Measurements from ENCODE around the gene CFAP161.

The CFAP161 gene

GRCh38 chr15:81185631-81186295 lies 51.7 kb downstream of the CFAP161 start:
- no peak for DNase-seq

- no peak for DNase-seq
Measured at GRCh38 chr15:81188354-81188753, 54.3 kb downstream of the CFAP161 start.

DNA sequence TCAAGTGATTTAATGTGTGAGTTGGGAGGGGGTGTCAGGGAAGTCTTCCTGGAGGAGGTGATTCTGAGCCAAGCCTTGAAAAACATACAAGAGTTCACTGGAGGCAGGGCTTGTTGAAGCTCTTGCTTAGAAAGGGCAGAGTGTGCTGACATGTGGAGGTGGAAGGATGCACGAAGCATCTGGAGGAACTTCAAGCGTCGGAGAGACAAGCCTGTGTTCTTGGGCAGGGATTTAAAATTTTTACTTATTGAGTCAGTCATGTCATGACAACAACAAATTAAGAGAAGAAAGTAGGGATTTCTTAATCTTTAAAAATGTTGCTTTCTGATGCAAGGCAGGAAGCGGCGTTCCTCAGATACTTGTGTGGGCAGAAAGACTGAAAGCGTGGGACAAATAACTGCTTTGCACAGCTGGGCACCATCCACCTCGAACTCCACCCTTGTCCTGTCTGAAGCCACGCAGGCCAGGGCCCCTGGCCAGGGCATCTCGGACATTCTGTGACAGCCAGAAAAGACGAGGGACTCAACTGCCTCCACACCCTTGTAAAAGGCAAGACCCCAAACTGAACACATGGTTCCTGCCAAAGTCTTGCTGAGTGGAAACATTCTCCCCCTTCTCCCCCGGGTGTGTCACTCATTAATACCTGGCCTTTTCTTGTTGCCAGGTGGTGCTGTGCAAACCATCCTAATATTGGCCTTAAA lies 55.7 kb downstream of the CFAP161 start:
- DNase-seq = no peak

DNA sequence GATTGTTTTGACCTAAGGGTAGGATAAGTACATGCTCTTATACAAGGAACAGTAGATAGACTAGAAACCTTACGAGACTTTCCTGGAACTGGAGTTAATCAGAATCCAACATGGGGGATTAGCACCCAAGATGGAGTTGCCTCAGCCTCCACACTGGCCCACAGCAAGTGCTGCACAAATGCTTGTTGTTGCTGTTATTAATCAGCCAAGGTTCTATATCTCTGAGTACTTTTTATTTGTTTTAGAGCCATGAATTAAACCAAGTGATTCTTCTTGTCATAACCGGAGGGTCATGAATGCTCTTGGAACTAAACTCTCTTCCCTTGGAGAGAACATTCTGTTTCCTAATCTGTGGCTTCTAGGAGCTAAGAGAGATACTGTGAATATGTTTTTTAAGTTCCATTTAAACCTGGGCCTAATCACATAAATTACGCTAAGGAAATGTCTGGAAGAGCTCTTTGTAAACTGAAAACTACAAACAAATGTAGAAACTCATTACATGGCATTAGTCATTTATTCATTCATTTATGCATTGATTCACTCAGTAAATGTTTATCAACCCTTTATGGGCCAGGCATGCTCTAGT lies 56.9 kb downstream of the CFAP161 start:
- DNase-seq = no peak

DNA sequence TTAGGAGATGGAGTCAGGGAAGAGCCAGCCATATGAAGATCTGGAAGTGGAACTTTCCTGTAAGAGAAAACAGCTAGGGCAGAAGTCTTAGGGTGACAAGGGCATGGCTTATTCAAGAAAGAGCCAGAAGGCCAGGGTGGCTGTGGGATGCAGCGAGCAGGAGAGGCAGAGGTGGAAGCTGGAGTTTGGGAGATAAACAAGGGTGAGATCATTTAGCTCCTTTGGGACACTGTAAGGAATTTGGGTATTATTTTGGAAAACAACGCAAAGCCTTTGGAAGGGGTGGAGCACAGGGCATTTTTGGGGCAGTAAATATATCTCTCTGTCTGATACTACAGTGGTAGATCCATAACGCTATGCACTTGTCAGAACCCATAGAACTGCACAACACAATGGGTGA lies 57.6 kb downstream of the CFAP161 start:
- DNase-seq = no peak

DNA sequence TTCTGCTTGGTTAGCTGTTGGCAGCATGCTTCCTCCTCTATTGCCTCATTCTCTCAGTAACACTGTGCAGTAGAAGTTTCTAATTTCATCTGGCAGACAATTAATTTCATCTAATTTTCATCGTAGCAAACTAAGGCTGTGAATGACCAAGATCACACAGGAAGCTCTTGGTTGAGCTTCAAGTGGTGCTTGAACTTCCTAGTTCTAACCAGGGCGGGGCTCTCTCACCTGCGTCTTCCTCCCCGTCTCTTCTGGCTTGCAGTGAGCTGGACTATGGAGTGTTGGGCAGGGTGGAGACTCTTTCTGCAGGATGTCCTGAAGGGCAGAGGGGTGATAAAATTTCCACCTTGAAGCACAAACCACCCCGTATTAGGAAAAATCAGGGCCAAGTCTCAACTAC lies 60.7 kb downstream of the CFAP161 start:
- DNase-seq = no peak

DNA sequence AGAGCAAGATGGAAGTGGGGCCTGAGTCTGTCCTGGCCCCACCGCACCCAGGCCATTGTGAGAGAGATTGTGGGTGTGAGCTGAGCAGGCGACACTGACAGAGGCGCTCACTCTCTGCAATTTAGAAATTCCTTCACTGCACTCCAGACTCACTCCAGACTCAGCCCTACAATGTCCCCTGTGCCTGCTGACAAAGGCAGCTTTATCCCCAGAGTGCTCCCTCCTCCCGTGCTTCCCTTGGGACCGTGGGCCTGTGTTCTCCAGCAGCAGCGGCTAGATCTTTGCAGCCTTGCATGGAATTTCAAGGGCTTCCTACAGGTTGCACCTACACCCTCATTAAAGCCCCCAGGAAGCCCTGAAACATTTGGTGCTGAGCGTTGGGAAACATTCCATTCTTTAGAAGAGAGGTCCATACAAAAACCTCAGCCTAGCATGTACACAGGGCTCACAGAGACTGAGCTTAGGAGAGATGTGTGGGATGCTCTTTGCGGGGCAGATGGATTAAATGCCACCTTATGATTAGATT lies 61.3 kb downstream of the CFAP161 start:
- no peak for DNase-seq

- no peak for DNase-seq
Measured at GRCh38 chr15:81196576-81197254, 62.6 kb downstream of the CFAP161 start, which contains the start of gene IL16. Gene IL16, plus strand, starts transcription at chr15:81196879. Its CDS starts 28,521 bp downstream, at chr15:81225400.

- DNase-seq = no peak
Measured at GRCh38 chr15:81197255-81197630, 63.2 kb downstream of the CFAP161 start.

DNA sequence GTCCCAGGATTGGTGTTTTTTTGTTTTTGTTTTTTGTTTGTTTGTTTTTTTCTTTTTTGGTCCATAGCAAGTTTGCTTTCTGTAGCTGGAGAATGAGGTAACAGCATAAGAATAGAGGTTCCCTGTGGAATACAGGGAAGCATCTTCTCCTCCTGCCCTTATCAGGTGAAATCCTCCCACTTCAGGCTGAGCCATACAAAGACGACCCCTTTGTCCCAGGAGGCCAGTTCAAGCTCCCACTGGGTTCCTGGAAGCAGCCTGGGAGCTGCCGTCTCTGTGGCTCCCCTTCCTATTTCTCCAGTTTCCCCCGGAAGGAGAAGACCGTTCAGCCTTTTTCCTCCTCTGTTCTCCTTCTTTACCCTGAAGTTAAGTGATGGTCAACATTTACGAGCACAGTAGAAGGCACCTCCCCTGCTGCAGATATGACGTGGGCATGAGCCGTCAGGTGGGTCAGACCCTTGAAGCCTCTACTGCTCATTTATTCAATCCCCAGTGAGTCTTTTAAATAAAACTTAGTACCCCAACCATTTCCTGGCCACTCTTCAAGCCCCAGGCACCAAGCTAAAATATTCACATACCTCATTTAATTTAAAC lies 63.7 kb downstream of the CFAP161 start:
- no peak for DNase-seq
